Activated T-cell treated with anti-CD3 and anti-CD28 coated beads, Interleukin-2, amount 50 U/mL, for 1 hour (primary cell): Measurements from ENCODE around the gene POLR2F.
"Not testable (repeated sequence)": the region's sequence is repeated elsewhere in the genome, so short reads cannot be mapped to it uniquely, and the experiment has no call there.

Experiments
- DNase-seq: peaks from one replicate; pipeline ENCODE4 v3.0.0-alpha.2; 2020

Gene POLR2F

GRCh38 chr22:37955825-37956397, 2.4 kb downstream of the POLR2F start:
- DNase-seq, result not testable (repeated sequence)

- DNase-seq, result no peak
Measured at GRCh38 chr22:37957232-37957631, 3.7 kb downstream of the POLR2F start.

GRCh38 chr22:37959231-37959825, 5.8 kb downstream of the POLR2F start:
- DNase-seq, result no peak

- DNase-seq, result no peak
Measured at GRCh38 chr22:37961062-37961461, 7.6 kb downstream of the POLR2F start.

DNA sequence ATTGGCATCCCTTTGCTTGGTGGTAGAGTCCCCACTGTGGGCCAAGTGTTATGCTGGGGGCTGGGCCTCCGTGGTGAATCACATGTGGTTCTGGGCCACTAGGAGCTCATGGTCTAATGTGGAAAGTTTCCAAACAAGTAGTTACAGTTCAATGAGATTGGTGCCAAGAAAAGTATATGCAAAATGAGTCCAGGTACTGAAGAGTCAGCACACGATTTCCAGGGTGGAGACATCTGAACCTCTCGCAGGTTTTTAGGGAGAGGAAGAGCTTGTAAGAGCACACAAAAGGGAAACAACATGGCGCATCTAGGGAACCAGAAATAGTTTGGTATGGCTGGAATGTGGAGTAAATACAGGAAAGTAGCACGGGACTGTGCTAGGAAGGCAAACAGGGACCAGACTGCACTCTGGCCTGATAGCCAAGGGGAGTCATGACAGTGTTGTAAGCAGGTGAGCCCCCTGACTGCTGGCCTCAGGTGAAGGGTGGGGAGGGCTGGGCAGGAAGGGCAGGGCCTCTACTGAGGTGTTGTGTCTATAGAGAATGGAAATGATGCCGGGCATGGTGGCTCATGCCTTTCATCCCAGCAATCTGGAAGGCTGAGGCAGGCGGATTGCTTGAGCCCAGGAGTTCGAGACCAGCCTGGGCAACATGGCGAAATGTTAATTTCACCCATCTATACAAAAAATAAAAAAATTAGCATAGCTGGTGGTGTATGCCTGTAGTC, 12.6 kb downstream of the POLR2F start:
- DNase-seq, result no peak

- DNase-seq, result no peak
Measured at GRCh38 chr22:37967147-37967546, 13.6 kb downstream of the POLR2F start.

DNA sequence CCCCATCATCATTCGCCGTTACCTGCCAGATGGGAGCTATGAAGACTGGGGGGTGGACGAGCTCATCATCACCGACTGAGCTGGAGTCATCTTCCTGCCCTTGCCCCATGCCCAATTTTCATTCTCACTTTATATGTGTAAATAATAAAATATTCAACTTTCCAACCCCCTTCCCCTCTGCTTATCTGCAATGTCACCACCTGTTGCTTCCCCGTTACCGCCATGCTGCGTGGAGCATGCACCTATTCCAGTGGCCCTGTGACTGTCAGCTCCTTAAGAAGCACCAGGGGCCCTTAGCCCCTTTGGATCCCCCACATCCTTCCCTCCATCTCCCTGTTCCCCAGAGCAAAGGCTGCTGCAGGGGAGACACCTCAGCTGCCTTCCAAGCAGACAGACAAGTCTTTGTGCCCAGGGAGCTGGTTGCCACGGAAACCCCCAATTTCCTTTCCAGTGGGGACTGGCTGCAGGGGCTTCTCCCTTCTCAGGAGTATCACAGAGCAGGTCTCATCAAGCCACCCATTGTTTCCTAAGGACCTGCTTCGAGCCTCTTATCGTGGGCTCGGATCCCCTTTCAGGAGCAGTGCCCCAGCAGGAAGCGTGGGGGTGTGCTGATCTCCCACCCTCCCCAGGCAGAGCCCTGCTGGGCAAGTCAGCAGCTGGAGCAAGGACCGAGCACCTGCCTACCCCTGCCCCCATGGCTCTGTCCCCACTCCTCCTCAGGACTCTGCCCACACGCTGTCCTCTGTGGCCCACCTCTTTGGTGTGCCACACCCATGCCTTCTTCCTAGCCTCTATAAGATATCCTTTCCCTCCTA, 14.3 kb downstream of the POLR2F start:
- DNase-seq, result no peak

GRCh38 chr22:37968452-37969251, 15.2 kb downstream of the POLR2F start:
- no peak for DNase-seq

GRCh38 chr22:37970864-37971263, 17.4 kb downstream of the POLR2F start:
- no peak for DNase-seq

GRCh38 chr22:37971475-37972434, 18.3 kb downstream of the POLR2F start:
- no peak for DNase-seq

- DNase-seq, result no peak
Measured at GRCh38 chr22:37972527-37972926, 19.0 kb downstream of the POLR2F start.

DNA sequence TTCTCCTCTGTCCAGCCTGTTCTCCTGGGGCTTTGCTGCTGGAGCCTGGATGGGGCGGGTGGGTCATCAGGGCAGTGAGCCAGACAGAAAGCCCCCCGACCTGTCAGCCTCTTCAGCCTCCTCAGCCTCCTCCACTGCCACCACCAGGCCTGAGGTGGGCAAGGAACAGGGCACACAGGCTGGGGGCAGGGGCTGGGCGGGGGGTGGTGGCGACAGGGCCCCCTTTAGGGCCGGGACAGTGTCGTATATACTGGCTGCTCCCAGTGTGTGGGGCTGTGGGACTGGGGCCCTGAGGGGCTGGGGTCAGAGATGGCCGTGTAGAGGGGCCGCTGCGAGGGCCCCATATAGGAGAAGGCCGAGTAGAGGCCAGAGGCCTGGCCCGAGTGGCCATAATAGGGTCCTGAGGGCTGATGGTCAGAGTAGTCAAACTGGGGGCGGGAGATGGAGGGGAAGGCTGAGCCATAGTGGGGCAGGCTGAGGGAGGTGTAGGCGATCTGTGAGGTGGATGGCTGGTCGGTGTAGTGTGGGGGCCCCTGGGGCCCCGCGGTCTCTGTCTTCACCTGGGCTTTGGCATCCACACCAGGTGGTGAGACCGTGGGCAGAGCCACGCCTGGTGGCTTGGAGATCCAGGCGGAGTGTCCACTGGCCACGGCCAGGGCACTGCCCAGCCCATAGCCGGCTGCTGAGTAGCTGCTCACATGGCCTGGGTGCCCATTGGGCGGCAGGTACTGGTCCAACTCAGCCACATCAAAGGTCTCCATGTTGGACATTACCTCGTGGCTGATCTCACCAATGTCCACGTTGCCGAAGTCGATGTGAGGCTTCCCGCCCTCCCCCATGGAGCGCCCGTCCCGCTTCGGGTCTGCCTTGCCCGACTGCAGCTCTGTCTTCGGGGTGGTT, 20.0 kb downstream of the POLR2F start:
- no peak for DNase-seq

DNA sequence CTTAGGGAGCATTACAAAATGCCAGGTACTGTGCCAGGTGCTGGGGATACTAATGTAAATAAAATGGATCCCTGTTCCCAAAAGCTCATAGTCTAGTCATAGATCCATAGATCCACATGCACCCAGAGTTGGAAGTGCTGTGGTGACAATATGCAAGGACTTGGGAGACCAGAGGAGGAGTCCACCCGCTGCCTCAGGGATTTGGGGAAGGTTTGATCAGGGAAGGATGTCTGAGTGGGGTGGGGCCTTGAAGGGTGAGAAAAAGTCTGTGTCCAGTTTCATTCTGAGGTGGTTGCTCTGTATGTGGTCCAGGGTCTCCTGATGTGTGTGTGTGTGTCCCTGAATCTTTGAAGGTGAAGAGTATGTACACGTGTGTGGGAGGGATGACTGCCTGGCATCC, 21.7 kb downstream of the POLR2F start:
- DNase-seq, result no peak

DNA sequence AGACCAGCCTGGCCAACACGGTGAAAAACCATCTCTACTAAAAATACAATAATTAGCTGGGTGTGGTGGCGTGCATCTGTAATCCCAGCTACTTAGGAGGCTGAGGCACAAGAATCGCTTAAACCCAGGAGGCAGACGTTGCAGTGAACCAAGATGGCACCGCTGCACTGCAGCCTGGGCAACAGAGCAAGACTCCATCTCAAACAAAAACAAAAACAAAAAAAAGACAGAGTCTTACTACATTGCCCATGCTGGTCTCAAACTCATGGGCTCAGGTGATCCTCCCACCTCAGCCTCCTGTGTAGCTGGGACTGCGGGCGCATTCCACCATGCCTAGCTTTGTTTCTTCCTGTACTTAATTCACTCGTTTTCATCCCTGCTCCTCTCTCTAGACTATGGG, 22.5 kb downstream of the POLR2F start:
- not testable (repeated sequence) for DNase-seq

GRCh38 chr22:37976547-37976946, 23.0 kb downstream of the POLR2F start:
- DNase-seq, result no peak

- no peak for DNase-seq
Measured at GRCh38 chr22:37979782-37980181, 26.3 kb downstream of the POLR2F start.

DNA sequence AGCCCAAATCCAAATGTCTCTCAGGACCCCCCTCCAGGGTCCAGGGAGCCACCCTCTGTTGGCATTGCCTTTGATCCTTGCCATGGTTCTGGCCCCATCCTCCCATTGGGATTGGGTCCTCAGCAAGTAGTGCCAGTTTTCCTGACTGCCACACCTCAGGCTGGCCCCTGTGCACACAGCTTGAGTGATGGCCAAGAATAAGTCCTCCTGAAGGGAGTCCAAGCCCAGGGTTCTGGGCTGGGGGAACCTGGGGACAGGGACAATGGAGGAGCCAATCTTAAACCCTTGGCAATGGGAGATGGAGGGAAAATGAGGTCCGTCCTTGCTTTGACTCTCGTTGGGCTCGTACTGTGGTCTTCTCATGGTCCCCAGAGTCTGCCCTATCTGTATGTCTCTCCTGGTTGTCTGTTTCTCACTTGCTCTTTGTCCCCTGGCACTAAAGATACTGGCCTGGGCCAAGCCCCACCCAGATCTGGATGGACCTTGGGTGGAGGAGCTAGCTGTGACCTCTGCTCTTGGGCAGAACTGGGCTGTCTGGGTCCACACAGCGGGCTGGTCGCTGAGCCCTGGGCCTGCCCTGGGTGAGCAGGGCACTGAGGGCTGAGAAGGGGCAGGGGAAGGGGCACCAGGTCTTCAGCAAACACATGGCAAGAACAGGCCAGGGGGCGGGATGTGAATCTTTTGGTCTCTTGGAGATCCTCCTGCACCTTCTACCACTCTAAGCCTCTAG, 27.9 kb downstream of the POLR2F start:
- DNase-seq, result no peak

DNA sequence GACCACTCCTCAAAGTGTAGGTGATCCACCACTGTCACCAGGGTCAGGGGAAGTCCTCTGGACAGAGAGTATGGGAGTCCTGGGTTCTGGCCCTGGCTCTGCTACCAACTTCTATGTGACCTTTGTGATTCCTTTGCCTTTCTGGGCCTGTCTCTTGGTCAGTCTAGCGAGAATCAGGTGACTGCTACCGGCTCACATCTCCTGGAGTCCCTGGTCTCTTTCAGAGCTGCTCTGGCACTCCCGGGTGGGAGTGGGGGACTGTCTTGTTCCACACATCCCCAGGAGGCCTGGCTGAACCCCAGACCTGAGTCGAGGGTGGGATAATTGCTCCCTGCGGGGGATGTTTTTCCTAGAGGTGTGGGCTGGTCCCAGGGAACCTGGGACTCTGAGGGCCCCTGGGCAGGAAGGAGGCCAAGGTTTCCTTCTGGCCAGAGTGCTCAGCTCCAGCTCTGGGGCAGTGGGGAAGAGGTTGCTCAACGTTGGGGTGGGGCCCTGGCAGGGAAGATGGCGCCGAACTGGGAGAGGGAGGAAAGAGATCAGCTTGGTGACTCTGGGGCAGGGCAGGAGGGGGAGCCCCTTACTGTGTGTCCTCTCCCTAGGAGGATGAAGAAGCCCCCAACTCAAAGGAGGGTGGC, 28.8 kb downstream of the POLR2F start:
- no peak for DNase-seq
